G401 (cell line): Measurements from ENCODE around the gene FGFBP2. TPM values are rescaled to one million over a fixed set of nuclear protein-coding genes. Genes with fewer than 3 reads are reported as not detected.

ENCODE experiments used
- DNase-seq: peaks from one replicate; pipeline ENCODE4 v3.0.0-alpha.2; 2015; ENCODE audit warnings: low spot score
- in situ Hi-C: cut with HindIII; loops from 2 replicates; pipeline ENCODE4 v1.10.0; 2016; ENCODE audit warnings: low sequenced_read_pairs, mixed read lengths
- total RNA-seq: library from RNA; depleted of rRNA; stranded (reverse); fragments of >200 nt; shearing (Covaris generic); gene quantifications from 2 replicates; pipeline ENCODE4 v1.2.3, GENCODE V29; 2014; rRNA removed

Gene FGFBP2, protein sequence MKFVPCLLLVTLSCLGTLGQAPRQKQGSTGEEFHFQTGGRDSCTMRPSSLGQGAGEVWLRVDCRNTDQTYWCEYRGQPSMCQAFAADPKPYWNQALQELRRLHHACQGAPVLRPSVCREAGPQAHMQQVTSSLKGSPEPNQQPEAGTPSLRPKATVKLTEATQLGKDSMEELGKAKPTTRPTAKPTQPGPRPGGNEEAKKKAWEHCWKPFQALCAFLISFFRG
- not detected in 2 replicates for total RNA-seq

DNA sequence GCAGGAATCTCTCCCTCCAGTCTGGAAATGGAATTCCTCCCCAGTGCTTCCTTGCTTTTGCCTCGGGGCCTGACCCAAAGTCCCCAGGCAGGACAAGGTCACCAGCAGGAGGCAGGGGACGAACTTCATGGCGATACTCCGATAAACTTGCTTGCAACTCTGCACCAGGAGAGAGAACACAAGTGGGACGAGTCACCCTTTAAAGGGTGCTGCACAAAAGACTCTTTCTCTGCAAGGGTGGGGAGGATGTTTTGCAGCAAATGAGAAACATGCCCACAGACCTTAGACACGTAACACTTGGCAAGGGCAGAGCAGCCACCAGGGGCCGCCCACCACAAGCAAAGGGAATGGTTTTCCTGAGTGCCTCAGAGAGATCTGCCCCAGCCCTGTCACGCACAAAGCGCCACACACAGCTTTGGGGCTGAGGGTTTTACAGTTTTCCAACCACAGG lies at the start of gene FGFBP2:
TSS of gene FGFBP2 (minus strand) at position 175 of the 451 bp plus-strand sequence. CDS start at position 129, 46 bp downstream.
- in situ Hi-C loops = no loop called here
- DNase-seq = no peak

DNA sequence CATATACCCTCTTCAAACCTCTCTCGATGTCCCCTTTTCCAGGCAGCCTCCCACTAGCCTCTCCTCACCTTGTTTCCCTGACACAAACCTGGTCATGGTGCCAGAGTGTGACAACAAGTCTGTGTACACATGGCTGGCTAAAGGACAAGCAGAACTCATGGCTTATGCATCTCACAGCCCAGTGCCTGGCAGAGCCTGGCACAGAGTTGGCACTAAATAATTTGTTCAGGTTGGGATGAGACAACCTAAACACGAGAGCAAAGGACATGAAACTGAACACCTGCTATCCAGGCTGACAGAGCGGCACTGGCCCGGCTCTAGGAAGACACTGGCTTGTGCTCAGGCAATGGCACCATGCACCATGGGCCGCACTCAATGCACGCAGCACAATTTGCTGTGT lies 48.2 kb upstream of the FGFBP2 start:
- no peak for DNase-seq
- in situ Hi-C loops = loop anchor here (25.0 kb wide), 1 partner anchor 99 kb away; no protein-coding TSS in a partner anchor

DNA sequence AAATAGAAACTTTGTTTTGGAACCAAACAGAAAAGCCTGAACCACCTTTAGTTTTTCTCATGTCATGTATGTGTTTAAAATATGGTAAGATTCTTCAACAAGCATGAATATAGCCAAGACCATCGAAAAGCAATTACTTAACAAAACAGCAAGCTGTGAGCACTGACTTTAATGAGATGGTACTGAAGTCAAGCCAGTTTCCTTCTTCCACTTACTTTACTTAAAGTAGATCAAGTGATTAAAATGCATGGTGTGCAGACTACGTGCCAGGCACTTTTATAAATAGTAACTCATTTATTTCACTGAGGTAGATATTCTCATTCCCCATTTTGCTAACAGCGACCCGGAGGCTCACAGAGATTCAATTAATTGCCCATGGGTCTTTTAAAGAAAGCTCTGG lies 46.2 kb upstream of the FGFBP2 start:
- in situ Hi-C loops = loop anchor here (25.0 kb wide), 1 partner anchor 97 kb away; no protein-coding TSS in a partner anchor
- no peak for DNase-seq

DNA sequence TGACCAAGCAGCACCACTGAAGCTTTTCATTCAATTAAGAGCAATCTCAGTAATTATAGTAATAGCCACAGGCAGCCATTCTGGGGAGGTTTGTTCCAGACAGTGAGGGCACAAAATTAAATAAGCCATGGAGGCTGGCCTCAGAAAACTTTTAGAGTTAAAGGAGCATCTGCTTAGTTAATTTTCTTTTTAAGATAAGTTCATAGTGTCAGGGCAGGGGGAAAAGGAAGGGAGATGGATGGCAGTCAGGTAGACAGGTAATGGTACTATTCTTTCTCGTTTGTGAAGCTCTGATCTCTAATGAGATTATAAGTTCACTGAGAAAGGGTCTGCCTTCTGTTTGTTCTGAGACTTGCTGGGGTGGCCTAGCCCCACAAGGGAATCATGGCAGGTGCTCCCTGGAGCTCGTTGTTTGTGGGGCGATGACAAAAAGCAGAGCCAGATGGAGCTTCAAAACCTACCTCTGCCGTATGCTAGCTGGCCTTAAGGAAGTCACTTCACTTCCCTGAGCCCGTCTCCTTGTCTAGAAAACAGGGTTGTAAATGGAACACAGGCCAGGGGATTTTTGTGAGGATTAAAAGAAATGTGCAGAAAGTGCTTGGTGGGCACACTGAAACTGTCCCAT lies 44.6 kb upstream of the FGFBP2 start:
- in situ Hi-C loops = loop anchor here (25.0 kb wide), 1 partner anchor 95 kb away; no protein-coding TSS in a partner anchor
- DNase-seq = no peak

DNA sequence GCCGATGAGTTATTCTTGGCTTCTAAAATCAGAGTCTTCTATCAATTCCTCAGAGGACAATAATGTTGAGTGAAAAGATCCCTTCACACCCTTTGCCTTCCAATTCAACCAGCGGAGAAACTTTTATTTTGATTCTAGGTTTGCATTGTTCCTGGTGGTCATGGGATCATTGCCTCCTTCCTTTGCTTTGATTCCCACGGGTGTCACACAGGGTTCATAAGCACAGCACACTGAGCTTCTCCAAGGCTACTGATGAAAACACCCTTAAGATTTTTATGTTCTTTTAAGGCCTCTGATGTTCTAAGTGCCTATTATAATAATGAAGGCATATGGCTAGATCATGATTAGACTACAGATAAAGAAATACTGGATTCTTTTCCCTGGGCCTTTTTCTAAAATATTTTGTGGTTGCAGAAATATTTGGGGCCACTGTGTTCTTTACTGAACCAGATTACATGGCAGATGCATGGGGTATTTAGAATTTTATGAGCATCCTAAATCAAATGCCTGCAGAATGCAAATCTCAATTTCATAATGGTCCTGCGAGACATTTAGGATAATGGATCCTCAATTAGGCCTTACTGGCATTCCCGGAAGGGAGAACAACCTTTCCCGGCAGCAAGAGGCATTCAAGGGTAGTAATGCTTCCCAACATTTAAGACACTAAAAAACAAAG lies 43.9 kb upstream of the FGFBP2 start:
- no peak for DNase-seq
- in situ Hi-C loops = loop anchor here (25.0 kb wide), 1 partner anchor 95 kb away; no protein-coding TSS in a partner anchor

DNA sequence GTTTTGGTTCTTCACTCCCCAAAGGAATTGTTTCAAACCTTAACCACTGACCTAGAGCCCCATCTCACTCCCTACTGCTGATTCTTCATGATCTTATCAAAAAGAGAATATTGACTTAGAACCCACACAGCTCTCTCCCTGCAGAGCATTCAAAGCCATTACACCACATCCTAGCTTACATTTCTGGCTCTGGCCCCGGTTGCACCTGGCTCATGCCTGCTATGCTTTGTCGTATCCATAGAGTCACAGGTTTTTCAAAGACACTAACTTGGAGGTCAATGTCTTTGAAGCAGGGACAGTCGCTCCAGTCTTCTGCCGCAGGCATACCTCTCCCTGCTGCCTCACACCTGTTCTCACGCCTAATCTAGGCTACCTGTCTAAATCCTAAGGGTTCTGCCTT lies 42.7 kb upstream of the FGFBP2 start:
- no peak for DNase-seq

DNA sequence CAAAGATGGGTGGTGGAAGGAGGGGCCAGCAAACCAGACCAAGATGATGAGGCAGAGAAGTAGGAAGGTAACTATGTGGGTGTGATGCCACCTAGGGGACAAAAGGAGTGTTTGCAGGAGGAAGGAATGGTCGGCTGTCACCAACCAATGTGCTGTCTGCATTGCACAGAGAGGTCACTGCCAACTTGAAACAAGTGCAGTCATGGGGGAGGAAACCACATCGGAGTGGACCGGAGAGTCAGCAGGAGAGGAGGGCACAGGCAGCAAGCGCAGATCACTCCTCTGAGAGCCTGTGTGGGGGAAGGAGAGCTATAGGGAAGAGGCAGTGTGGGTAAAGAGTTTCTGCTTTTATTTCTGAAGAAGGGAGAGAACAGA lies 38.5 kb upstream of the FGFBP2 start:
- peak; percentile 77 for DNase-seq
- in situ Hi-C loops = loop anchor here (25.0 kb wide), 1 partner anchor 89 kb away; no protein-coding TSS in a partner anchor

More for the DNA sequence above, 42.7 kb upstream of the FGFBP2 start:
- in situ Hi-C loops = loop anchor here (25.0 kb wide), 1 partner anchor 93 kb away; no protein-coding TSS in a partner anchor

DNA sequence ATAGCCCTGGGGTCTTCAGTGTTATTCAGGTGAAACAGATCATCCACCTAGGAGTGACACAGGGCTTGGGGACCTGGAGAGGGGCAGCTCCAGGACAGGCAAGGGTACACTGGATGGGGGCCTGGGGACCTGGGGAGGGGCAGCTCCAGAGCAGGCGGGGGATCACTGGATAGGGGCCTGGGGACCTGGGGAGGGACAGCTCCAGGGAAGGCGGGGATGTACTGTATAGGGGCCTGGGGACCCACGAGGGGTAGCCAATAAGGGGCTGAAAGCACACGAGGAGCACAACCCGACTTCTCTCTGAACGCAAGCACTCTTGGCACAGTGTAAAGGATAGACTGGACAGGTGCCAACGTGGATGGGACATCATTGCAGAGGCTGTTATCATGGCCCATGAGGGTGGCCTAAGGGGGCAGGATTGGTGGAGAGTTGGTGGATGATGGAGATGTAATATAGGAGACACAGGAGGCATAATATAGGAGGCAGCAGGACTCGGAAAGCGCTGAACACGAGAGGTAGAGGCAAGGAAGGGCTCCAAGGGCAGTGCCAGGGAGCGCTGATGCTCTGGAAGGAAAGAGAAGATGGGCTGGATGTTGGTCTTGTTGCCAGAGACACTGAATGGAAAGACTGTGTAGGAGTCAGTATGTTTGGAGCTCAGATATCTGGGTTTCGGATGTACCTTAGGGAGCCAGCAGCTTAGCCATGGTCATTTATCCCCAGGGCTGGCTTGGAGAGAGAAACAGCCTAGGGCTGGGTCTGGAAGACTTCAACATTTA lies 37.9 kb upstream of the FGFBP2 start:
- in situ Hi-C loops = loop anchor here (25.0 kb wide), 1 partner anchor 89 kb away; no protein-coding TSS in a partner anchor
- no peak for DNase-seq

DNA sequence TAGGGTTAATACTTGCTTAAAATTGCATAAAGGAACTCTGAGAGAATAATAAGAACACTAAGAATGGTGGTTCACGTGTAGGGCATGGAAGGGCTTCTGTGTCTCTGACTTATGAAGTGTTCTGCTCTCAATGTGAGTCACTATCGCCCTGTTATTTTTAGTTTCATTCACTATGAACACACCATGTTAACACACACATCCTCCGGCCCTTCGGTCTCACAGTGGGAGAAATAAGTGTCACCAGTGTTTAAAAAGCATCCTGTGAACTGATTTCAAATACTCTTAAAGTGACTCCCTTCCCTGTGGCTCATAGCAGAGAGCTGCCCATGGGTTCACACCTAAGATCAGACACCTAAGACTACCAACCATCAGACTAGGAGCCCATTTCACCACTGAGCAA lies 33.8 kb upstream of the FGFBP2 start:
- in situ Hi-C loops = no loop called here
- no peak for DNase-seq

DNA sequence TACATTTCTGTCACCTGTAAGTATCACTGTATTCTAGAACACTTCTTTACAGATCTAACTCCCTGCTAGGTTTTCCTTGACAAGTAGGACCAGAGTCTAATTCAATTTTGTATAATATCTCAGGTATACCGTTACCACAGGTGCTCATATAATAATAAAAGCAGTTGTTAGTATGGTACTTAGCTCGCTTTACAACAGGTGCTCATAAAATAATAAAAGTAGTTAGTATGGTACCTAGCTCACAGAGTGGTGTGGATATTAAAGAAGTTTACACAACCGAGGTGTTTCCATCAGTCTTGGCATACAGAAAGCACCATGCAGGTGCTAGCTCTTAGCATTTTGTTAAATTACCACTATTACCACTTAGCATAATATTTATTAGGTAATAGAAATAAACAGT lies 32.9 kb upstream of the FGFBP2 start:
- no peak for DNase-seq
- in situ Hi-C loops = no loop called here

DNA sequence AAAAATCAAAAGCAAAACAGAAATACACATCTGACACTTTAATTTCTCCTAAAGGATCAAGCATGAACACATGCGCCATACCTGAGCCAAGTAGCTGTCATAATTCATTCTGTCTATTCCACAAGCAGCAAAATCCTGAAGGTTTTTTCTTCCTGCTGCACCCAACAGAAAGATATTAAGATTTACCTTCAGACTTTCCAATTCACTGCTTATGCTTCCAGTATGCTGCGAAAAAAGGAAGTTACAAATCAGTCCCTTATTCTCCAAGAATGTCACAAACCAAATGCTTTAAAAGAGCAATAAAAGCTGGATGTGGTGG lies 29.2 kb upstream of the FGFBP2 start:
- in situ Hi-C loops = no loop called here
- DNase-seq = no peak

DNA sequence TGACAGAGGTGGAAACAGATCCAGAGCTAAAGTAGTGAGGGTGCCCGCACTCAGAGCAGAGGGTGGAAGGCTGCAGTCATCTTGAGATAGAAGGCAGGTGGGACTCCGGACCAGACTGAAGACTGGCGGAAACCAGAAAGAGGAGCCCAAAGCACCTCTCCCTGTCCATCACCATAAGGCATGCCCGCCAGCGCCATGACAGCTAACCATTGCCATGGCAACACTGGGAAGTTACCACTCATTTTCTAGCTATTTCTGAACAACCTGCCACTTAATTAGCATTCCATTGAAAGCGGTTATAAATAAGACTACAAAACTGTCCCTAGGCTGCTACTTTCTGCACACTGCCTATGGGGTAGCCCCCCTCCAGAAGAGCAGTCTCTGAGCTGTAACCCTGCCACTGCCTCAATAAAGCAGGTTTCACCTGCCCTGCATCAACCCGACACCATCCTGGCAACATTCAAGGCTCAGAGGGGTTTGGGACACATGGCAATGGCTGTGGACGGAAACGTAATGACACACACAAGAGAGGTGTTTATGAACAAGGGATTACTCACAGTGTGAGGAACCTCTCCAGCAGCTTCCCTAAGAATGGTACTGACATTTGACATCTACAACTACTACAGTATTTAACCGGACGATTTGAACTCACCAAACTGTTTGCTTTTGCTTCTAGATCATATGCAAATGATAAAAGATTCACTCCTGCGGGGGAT lies 27.8 kb upstream of the FGFBP2 start:
- no peak for DNase-seq
- in situ Hi-C loops = no loop called here

DNA sequence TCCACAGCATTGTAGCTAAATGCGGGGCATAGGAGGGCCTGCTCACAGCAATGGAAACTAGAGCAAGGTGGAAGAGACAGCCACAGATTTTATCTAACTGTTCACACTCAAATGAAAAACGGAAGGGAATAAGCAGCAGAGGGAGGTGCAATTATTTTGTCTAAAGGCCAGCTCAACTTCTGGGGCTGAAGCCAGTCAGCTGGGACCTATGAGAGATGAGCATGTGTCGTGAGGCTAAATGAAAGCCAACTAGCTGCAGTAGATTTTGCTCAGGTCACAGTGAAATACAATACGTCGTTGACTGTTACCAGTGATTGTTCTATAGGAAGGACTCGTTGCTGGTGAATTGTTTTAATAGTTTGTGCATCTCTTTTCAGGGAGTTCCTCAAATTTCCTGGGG lies 26.4 kb upstream of the FGFBP2 start:
- peak; percentile 14 for DNase-seq
- in situ Hi-C loops = no loop called here

DNA sequence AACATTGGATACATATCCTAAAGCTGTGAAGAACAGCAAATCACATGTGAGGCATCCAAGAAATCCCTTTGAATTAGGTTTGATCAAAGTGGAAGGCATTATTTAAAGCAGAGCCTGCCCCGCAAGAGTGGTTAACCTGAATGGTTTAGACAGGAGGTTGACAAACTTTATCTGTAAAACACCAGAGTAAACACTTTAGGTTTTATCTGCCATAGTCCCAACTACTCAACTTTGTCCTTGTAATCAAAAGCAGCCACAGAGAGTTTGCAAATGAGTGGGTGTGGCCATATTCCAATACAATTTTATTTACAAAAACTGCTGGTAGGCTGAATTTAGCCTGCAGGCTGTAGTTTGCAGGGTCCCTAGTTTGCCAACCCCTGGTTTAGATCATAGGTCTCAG lies 25.2 kb upstream of the FGFBP2 start:
- DNase-seq = no peak
- in situ Hi-C loops = no loop called here

DNA sequence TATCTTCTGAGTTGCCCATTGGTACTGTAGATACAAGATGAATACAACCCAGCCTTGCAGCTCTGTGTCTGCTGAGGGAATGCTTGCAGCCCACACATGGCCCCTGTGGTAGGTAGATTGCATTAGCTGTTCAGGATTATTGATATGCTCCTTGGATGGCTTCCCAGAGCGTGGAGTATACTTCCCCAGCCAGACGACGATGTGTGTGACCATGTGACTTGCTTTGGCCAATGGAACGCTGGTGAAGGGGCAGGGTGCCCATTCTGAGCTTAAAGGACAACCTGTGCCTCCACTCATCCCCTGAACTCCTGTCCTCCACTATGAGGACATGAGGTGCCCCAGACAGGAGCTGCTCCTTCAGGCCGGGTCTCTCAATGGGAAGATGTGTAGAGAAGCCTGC lies 23.9 kb upstream of the FGFBP2 start:
- DNase-seq = no peak
- in situ Hi-C loops = no loop called here

DNA sequence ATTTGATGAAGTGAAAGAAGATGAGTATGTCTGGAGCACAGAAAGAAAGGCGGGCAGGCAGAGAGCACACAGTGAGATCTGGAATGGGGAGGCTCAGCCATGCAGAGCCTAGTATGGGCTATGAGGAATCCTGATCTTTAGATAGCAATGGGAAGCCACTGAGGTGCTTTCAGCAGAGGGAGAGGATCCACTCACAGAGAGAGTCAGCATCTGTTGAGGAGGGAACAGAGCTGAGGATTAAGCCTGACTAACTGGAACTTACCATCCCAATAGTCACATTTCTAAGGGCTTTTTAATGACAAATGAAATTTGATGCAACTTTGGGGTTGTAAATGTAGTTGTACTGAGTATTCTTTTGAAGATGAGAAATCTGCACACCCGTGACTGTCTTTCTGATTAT lies 20.6 kb upstream of the FGFBP2 start:
- no peak for DNase-seq
- in situ Hi-C loops = no loop called here

DNA sequence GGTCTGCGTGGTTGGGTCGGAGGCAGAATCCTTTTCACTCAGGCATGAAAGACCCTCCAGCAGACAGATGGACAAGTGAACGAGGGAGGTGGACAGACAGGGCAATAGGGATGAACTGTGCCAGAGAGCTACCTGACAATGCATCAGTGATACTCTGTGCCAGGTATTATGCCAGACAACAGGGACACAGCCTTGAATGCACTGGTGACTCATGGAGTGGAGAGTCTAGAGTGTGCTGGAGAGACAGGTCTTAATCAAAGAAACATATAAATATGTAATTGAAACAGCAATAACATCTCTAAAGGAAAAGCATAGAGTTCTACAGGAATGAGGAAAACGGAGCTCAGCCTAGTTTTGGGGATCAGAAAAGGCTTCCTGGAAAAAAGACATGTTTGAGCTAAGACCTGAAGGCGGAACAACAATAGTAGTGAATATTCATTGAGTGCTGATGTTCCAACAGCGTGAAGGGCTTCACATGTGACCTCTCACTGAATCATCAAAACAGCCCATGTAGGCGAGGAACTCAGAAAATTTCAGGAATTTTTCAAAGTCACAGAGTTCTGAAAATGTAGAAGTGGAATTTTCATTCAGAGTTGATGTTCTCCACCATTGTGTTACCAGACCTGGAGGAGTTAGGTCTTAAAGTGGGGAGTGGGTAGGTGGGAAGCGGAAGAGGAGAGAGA lies 20.0 kb upstream of the FGFBP2 start:
- in situ Hi-C loops = no loop called here
- DNase-seq = no peak
